ENCODE results near the gene PAX4.

The PAX4 gene, protein sequence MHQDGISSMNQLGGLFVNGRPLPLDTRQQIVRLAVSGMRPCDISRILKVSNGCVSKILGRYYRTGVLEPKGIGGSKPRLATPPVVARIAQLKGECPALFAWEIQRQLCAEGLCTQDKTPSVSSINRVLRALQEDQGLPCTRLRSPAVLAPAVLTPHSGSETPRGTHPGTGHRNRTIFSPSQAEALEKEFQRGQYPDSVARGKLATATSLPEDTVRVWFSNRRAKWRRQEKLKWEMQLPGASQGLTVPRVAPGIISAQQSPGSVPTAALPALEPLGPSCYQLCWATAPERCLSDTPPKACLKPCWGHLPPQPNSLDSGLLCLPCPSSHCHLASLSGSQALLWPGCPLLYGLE

DNA sequence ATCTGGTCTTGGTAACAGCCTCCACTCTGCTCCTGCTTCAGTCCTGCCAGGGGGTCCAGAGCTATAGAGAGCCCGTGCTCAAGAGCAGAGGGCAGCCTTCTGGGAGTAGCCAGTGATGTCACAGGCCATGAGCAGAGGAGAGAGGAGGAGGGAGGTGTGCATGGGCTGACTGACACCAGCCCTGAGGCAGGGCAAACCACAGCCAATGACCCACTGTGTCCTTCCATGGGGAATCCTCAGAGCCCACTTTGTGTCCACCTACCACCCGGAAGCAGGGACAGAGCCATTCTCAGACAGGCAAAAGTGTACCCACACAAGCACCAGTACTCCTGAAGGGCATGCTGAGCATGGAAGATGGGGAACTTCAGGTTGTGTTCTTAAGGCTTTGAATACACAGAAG lies at the start of gene PAX4:
TSS of gene PAX4 (minus strand) at position 101 of the 400 bp plus-strand sequence. CDS start 2,214 bp downstream, outside the sequence.
- no peak for DNase-seq (ENCODE audit: low spot score)

DNA sequence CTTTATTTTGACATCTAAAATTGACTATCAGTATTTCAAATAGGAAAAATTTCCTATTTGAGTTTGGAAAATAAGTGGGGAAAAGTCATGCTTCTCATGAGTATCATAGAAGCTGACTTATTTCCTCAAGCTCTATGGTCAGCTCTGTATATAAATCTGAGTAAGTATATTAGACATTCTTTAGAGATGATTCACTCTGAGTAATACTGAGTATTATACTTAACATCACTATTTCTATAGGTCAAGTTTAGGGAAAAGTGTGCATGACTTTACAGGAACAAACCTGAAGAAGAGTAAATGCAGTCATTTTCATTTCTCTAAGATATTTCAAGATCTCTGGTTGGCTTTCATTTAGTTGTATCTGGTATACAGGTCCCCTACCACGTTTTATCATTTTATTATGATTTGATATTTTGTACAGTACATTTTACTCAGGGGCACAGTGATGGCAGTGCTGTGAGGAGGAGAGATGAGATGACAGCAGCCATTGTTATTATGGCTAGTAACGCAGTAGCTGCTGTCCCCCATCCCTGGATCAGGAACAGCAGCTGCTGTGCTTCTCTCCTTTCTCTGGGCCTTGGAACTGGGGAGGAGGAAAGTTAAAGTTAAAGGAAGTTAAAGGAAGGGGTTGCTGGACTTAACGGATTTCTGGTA lies 49.2 kb upstream of the PAX4 start:
- DNase-seq (ENCODE audit: low spot score): no peak

DNA sequence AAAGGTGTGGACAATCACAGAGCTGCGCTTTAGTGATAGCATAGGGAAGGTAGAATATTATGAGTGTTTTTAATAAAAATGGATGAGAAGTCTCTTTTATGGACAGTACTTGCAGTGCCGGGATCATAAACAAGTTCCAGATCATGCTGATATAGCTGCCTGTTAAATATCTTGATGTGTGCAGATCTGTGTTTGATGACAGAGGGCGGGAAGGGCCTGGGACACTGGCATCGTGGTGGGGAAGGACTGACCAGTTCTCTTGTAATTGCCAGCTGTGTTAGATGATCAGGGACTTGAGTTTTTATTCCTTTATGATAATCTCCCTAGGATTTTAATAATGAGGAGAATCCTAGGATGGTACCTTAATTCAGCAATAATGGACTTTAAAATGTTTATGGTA lies 48.7 kb upstream of the PAX4 start:
- no peak for DNase-seq (ENCODE audit: low spot score)

DNA sequence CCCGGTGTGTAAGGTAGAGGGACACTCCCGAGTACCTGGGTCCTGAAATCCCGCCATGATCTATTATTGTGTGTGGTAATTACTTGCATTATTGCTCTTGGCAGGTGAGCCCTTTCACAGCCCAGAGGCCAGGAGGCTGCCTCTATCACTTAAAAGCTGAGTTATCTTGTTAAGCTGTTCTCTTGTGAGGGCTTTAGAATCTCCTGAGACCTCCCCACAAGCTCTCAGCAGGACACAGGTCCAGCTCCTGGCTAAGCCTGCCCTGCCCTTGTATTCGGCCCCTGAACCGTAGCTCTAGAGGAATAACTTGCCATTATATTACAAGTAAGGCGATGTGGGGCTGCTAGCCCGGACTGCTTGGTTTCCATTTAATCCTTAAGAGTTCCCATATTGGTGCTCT lies 48.0 kb upstream of the PAX4 start:
- peak; percentile 44 for DNase-seq (ENCODE audit: low spot score)

DNA sequence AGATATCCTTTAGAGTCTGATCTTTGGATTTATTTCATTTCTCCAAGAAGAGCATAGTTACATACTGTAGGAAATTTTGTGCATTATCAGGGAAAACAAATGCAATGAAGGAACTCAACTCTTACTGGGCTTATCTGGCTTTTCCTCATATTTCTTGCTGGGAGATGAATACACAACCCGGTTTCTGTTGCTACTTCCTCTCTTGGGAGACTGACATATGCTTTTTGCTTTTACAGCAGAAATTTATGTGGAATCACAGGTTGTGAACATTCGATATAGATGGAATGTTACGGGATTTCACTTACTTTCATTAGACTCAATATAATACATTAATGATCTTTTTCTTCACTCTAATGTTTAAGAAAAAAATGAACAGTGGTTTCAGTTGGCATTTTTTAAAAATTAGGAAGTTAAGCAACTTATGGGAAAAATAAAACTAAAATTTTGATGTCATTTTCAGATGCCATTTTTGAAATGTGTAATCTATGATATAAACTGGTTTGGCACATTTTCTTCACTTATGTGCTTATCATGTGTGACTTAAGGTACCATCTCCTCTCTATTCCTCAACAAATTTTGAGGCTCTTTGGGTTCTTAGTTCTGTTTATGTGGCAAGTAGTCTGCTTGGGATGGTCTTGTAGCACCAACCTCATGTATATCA lies 41.2 kb upstream of the PAX4 start:
- DNase-seq (ENCODE audit: low spot score): no peak

DNA sequence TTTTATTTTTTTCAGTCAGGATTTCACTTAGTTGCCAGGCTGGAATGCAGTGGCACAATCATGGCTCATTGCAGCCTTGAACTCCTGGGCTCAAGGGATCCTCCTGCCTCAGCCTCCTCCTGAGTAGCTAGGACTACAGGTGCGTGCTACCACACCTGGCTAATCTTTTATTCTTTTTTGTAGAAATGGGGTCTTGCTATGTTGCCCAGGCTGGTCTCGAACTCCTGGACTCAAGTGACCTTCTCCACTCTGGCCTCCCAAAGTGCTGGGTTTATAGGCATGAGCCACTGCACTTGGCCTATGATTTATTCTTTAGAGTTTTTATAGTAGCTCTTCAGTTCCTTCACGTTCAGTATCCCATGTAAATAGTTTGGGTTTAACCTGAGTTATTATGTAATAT lies 39.6 kb upstream of the PAX4 start:
- no peak for DNase-seq (ENCODE audit: low spot score)

DNA sequence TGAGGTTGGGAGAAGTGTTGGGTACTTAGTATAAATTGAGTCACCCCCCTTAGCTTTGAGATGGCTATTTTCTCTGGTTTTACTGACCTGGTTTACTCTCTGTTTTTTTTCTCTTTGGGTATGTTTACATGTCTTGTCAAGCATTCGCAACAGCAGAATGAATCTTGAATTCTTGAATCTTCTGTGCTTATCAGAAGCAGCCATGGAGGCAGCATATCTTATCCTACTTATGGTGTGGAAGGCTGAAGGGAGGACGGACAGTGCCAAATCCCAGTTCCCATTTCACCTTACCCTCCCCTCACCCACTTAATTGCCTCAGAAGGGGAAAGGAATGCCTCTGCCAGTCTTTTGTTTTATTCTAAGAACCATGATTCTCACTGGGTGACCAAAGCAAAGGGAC lies 37.8 kb upstream of the PAX4 start:
- no peak for DNase-seq (ENCODE audit: low spot score)

DNA sequence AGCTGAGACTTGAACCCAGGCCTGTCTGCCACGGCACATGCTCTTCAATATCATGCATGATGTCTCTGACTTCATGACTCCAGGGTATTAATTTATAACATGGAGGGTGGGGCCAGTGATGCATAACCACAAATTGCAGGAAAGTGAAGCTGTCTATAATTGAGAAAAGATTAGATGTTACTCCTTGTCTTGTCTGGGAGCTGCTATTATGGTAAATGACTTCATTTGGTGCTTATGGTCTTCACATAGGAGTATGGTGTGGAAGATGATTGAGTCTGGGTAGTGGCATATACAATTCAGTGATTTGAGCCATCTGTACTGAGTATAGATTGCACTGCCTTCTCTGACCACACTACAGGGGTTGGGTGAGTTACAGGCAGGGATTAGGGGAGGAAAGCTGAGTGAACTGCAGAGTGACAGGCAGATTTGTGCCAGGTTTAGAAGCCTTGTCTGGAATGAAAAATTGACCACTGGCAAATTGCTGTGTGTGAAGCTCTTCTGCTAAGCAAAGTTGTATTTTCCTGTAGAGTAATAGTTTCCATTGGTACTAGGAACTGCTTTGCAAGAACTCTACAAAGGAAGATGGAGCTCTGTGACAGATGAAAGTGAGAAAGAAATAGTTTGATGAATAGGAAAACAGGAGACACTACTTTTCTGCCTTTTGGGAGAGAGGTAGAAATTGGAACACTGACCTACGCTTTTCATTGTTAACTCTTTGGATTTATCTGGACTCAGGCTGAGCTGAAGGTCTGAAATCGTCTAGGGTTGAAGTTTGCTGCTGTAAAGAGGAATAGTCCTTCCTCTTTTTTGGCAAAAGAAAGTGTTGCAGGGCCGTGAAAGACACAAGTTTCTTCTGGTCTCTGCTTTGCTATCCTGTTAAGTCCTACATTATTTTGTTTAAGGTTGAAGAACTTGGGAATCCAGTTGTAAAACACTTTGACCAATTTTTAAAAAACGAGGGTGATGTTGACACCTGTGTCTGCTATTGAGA lies 36.8 kb upstream of the PAX4 start:
- DNase-seq (ENCODE audit: low spot score): no peak

DNA sequence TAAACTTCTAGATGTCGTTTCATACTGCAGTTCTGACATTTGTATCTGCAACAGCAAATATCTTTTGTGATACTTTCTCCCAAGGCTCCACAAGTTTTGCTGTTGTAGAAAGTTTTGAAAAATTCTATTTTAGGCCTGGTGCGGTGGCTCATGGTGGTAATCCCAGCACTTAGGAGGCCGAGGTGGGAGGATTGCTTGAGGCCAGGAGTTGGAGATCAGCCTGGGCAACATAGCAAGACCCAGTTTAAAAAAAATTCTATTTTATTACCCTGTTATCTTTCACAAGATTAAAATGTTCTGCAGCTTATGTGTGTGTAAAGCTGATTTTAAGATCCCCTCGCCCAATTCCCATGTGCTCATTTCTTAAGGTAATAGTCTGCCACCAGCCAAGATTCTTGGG lies 35.5 kb upstream of the PAX4 start:
- DNase-seq (ENCODE audit: low spot score): no peak

DNA sequence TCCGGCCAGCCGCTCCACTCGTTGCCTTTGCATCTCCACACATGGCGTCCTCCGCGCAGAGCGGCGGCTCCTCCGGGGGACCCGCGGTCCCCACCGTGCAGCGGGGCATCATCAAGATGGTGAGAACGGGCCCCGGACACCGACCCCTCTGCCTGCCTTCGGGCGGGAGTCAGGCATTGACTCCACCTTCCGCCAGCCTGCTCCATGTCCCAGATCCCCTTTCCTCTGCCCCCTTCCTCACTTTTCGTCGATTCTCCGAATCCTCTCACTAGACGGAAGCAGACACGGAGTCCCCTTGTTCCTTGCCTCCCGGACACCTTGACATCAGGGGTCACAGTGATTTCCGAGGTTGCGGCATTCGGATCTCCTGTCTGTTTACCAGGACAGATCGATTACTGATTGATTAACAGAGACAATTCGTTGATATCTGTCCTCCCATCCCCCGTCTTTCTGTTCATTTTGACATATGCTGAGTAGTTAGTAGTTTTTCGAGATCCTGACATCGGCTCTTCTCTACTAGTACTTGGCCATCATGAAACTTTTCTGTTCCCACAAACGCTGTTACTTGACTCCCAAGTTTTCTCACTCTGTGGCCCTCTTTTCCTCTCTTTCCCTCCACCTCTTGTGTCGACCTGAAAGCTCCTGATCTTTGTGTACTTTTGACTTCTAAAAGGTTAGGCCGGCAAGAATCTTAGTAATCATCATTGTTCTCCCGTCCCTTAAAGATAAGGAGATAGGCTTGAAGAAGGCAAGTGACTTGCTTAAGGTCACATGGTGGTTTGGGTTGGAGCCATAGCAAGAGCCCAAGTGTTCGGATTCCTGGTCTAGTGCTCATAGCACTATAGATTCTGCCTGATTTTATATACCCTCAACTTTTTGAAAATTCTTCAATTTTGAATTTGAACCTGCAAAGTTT lies 34.6 kb upstream of the PAX4 start:
- DNase-seq (ENCODE audit: low spot score): no peak

DNA sequence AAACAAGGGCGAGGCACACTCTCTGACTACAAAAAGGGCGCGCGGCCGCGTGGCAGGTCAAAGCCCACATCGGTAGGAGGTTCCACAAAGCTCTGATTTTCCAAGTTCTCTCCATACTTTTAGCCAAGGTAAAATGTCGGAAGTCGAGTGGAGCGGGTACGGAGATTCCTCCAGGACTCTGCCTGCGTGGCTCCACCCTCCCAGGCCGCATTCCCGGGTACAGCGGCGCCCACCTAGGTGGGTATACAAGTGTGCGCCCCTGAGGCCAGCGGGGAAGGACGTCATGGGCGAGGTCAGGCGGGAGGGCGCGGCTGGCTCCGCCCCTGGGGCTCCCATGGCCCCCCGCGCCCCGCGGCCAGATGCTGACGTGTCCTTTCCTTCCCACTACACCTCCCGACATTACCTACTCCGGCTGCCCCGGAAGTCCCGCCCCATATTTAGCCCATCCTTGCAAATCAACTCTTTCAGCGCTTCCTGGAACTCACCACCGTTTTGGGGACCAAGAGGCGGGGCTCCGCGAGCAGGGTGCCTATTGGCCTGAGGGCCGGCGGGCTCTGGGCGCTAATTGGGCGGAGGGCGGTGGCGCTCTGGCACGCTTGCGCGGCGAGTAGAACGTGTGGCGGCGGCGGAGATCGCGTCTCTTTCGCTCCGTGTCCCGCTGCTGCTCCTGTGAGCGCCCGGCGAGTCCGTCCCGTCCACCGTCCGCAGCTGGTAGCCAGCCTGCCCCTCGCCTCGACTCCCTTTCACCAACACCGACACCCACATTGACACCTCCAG lies 33.8 kb upstream of the PAX4 start, which contains the start of gene SND1:
TSS of gene SND1 (plus strand) at position 639 of the 777 bp plus-strand sequence. CDS start 180 bp downstream, outside the sequence.
- peak; percentile 98 for DNase-seq (ENCODE audit: low spot score)

DNA sequence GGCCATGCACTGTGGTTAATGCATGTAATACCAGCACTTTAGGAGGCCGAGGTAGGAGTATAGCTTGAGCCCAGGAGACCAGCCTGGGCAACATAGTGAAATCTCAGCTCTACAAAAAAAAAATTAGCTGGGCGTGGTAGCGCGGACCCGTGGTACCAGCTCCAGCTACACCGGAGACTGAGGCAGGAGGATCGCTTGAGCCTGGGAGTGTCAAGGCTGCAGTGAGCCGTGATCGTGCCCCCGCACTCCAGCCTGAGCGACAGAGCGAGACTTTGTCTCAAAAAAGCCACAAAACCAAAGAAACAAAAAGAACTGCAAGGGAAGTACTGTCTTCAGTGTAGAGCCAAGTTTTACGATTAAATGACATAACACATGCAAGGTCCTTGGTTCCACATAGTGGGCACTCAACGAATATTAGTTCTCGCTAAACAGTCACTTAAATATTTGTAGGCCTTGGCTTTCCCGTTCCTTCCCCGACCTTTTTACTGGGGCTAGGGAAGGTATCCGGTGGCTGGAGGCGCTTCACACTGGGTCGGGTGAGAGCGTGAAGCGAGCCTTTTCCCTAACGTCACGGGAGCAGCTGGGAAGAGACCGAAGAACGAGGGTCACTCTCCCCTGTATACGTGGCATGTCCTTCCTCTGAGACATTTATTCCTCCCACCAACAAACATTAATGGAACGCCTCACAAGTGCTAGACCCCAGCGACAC lies 33.1 kb upstream of the PAX4 start:
- peak; percentile 33 for DNase-seq (ENCODE audit: low spot score)

DNA sequence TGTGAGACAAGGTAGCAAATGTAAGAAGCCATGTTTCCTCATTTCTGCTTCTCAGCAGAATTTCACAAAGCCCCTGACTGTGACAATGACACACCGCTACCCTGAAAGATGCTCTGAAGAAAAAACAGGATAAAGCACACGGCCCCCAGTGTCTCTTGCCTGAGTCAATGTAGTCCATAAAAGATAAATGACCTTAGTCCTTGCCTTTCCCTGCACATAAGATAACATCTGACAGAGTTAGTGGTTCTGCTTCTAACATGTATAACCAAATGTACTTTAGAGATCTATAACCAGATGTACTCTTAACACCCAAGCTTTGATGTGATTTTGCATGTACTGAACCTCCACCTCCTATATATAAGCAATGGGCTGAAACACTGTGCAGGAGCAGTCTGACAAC lies 31.0 kb upstream of the PAX4 start:
- DNase-seq (ENCODE audit: low spot score): no peak

DNA sequence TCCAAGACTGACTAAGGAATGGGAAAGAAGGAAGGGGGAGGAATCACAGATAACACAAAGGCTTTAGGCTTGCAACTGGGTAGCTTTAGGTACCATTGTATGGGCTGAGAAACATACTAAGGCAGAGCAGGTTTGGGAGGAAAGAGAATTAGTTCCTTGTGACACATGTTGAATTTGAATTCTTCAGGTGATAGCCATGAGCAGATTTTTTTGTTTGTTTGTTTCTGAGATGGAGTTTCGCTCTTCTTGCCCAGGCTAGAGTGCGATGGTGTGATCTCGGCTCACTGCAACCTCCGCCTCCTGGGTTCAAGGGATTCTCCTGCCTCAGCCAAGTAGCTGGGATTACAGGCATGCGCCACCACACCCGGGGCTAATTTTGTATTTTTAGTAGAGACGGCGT lies 29.7 kb upstream of the PAX4 start:
- DNase-seq (ENCODE audit: low spot score): no peak

DNA sequence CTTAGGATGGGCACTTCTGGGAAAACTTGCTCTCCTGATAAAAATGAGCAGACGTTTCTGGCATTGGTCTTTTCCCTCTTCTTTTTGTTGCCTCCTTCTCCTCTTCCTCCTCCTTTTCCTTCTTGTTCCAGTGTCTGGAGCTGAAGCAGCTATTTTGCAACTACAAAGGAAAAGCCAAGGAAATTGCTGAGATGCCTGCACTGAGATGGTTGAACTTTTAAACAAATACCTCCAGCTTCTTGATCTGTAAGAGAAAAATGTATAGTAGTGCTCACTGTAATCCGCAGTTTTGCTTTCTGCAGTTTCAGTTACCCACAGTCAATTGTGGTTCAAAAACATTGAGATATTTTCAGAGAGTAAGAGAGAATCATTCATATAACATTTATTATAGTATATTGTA lies 26.5 kb upstream of the PAX4 start:
- DNase-seq (ENCODE audit: low spot score): no peak

DNA sequence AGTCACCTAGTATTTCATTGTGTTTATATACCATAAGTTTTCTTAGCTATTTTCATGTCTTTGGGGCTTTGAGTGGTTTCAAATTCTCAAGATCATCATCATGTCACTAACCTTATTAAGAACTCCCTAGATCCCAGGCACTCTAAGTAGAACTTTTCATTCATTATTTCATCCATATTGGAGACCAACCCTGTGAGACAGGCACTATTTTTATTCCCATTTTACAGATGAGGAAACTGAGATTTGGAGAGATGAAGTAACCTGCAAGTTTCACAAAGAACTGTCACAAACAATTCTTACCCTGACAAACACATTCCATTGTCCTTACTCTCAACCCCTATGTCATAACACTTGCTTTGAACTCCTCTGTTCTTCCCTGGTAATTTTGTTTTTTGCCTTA lies 20.3 kb upstream of the PAX4 start:
- DNase-seq (ENCODE audit: low spot score): no peak

DNA sequence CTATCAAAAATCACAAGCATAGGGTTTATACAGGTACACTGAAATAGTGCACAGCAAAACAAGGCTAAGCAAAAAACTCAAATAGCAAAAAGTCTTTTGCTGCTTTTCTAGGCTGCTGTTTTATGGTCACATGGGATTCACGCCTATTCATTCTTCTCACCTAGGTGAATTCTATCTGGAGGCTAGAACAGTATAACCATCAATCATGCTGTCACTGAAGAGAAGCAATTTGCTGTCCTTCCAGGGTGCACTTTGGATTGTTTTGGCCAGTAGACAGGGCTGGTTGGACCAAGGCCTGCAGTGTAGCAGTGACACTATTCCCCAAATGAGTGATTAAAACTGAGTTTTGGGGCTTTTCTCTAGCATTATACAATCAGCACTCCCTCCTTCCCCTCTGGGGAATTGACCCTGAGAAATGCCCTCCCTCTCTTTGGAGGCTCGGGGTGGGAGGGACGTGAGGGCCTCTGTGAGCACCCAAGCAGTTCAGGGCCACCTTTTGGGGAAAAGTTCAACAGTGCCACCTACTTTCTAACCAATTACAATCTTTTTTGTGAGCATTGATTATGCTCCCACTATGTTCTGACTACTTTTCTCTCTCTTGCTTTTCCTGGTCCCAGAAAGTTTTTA lies 17.8 kb upstream of the PAX4 start:
- no peak for DNase-seq (ENCODE audit: low spot score)

DNA sequence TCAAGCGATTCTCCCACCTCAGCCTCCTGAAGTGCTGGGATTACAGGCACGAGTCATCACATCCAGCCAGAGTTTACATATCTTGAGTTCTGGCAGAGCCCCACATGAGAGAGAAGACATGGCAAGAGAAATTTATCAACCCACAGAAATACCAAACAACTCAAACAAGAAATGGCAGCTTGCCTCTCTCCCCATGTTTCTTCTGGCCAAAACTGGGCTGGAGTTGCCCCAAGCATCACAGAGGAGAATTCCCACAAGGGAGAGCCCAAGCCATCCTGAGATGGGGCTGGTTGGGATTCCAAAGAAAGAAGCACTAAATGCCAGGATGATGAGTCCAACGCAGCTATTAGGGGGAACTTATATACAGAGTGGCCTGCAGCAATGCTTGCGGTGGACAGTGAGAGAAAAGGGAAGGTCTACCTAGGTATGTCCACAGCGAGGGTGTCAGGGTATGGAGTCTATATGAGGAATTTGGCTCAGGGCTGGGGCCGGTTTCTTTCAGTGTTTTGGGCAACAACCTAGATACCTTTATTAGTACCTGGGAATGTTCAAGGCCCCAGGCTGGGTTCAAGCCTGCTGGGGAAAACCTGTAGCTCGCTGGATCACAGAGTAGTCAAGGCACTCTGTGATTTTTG lies 14.5 kb upstream of the PAX4 start:
- DNase-seq (ENCODE audit: low spot score): no peak
